ENCODE results near the gene PRR5L.

Gene PRR5L

GRCh38 chr11:36342327-36342726 is 46.2 kb downstream of the PRR5L start:
- no peak overlapping the region for H3K27ac ChIP-seq (ENCODE audit: low read length)
- H3K36me3 ChIP-seq (replicated peaks; ENCODE audit: low read depth, low read length), result no peaks in the 10 kb centered on the region
- H3K4me3 ChIP-seq (ENCODE audit: low read length), result no peak overlapping the region
- TF ChIP-seq EZH2phosphoT487 (IDR thresholded peaks at IDR 0.05; ENCODE audit: low read depth) (no peak), CTCF (IDR thresholded peaks at IDR 0.05; ENCODE audit: low read depth, low read length) (no peak)
- H4K20me1 ChIP-seq (ENCODE audit: insufficient read depth, low read length), result no peaks in the 10 kb centered on the region
- no peak overlapping the region for H3K4me2 ChIP-seq (ENCODE audit: low read length)
- H3K9ac ChIP-seq (ENCODE audit: low read length), result no peak overlapping the region
- no peaks in the 10 kb centered on the region for H3K27me3 ChIP-seq (ENCODE audit: low read depth, low read length)
- H2AFZ ChIP-seq (ENCODE audit: low read depth, low read length), result no peak overlapping the region
- H3K9me3 ChIP-seq (ENCODE audit: insufficient read depth, low read length), result no peaks in the 10 kb centered on the region
- no peaks in the 10 kb centered on the region for H3K79me2 ChIP-seq (ENCODE audit: low read length)
- peaks cover 23% of the 10 kb centered on the region for H3K4me1 ChIP-seq (ENCODE audit: low read length)

GRCh38 chr11:36343436-36343835 is 47.3 kb downstream of the PRR5L start:
- no peak overlapping the region for H3K9ac ChIP-seq (ENCODE audit: low read length)
- no peak for TF ChIP-seq EZH2phosphoT487 (IDR thresholded peaks at IDR 0.05; ENCODE audit: low read depth)
- TF ChIP-seq CTCF (IDR thresholded peaks at IDR 0.05; ENCODE audit: low read depth, low read length), result no peak
- no peak overlapping the region for H3K4me3 ChIP-seq (ENCODE audit: low read length)
- no peaks in the 10 kb centered on the region for H3K36me3 ChIP-seq (replicated peaks; ENCODE audit: low read depth, low read length)
- H3K4me2 ChIP-seq (ENCODE audit: low read length), result no peak overlapping the region
- no peak overlapping the region for H3K27ac ChIP-seq (ENCODE audit: low read length)
- no peaks in the 10 kb centered on the region for H3K27me3 ChIP-seq (ENCODE audit: low read depth, low read length)
- H3K9me3 ChIP-seq (ENCODE audit: insufficient read depth, low read length), result no peaks in the 10 kb centered on the region
- H3K4me1 ChIP-seq (ENCODE audit: low read length), result peaks cover 34% of the 10 kb centered on the region
- no peaks in the 10 kb centered on the region for H4K20me1 ChIP-seq (ENCODE audit: insufficient read depth, low read length)
- H3K79me2 ChIP-seq (ENCODE audit: low read length), result no peaks in the 10 kb centered on the region
- H2AFZ ChIP-seq (ENCODE audit: low read depth, low read length), result no peak overlapping the region

GRCh38 chr11:36345084-36345511 is 49.0 kb downstream of the PRR5L start:
- TF ChIP-seq EZH2phosphoT487 (IDR thresholded peaks at IDR 0.05; ENCODE audit: low read depth) (no peak), CTCF (IDR thresholded peaks at IDR 0.05; ENCODE audit: low read depth, low read length) (no peak)
- Histone ChIP-seq H4K20me1 (ENCODE audit: insufficient read depth, low read length) (no peaks in the 10 kb centered on the region), H3K4me1 (ENCODE audit: low read length) (peaks cover 30% of the 10 kb centered on the region)

GRCh38 chr11:36345535-36346141 is 49.5 kb downstream of the PRR5L start:
- Histone ChIP-seq H3K4me1 (ENCODE audit: low read length) (peaks cover 25% of the 10 kb centered on the region), H4K20me1 (ENCODE audit: insufficient read depth, low read length) (no peaks in the 10 kb centered on the region), H2AFZ (ENCODE audit: low read depth, low read length) (no peak overlapping the region), H3K9me3 (ENCODE audit: insufficient read depth, low read length) (no peaks in the 10 kb centered on the region), H3K4me2 (ENCODE audit: low read length) (no peak overlapping the region), H3K79me2 (ENCODE audit: low read length) (no peaks in the 10 kb centered on the region), H3K9ac (ENCODE audit: low read length) (no peak overlapping the region), H3K36me3 (replicated peaks; ENCODE audit: low read depth, low read length) (no peaks in the 10 kb centered on the region), H3K4me3 (ENCODE audit: low read length) (no peak overlapping the region), H3K27me3 (ENCODE audit: low read depth, low read length) (no peaks in the 10 kb centered on the region), H3K27ac (ENCODE audit: low read length) (no peak overlapping the region)
- no peak for TF ChIP-seq CTCF (IDR thresholded peaks at IDR 0.05; ENCODE audit: low read depth, low read length)
- TF ChIP-seq EZH2phosphoT487 (IDR thresholded peaks at IDR 0.05; ENCODE audit: low read depth), result no peak

More at GRCh38 chr11:36345084-36345511, 49.0 kb downstream of the PRR5L start:
- Histone ChIP-seq H3K79me2 (ENCODE audit: low read length) (no peaks in the 10 kb centered on the region), H2AFZ (ENCODE audit: low read depth, low read length) (no peak overlapping the region), H3K9me3 (ENCODE audit: insufficient read depth, low read length) (no peaks in the 10 kb centered on the region), H3K4me3 (ENCODE audit: low read length) (no peak overlapping the region), H3K27me3 (ENCODE audit: low read depth, low read length) (no peaks in the 10 kb centered on the region), H3K27ac (ENCODE audit: low read length) (no peak overlapping the region), H3K4me2 (ENCODE audit: low read length) (no peak overlapping the region), H3K9ac (ENCODE audit: low read length) (no peak overlapping the region), H3K36me3 (replicated peaks; ENCODE audit: low read depth, low read length) (no peaks in the 10 kb centered on the region)
